ENCODE data around the gene PARP1. TPM values are rescaled to one million over a fixed set of nuclear protein-coding genes. Genes with fewer than 3 reads are reported as not detected.
"Not testable (repeated sequence)": the region's sequence is repeated elsewhere in the genome, so short reads cannot be mapped to it uniquely, and the experiment has no call there.

Gene PARP1
- total RNA-seq, 4 donors from 2014 or later = 30.9 to 65.1 (median 48.2) TPM

DNA sequence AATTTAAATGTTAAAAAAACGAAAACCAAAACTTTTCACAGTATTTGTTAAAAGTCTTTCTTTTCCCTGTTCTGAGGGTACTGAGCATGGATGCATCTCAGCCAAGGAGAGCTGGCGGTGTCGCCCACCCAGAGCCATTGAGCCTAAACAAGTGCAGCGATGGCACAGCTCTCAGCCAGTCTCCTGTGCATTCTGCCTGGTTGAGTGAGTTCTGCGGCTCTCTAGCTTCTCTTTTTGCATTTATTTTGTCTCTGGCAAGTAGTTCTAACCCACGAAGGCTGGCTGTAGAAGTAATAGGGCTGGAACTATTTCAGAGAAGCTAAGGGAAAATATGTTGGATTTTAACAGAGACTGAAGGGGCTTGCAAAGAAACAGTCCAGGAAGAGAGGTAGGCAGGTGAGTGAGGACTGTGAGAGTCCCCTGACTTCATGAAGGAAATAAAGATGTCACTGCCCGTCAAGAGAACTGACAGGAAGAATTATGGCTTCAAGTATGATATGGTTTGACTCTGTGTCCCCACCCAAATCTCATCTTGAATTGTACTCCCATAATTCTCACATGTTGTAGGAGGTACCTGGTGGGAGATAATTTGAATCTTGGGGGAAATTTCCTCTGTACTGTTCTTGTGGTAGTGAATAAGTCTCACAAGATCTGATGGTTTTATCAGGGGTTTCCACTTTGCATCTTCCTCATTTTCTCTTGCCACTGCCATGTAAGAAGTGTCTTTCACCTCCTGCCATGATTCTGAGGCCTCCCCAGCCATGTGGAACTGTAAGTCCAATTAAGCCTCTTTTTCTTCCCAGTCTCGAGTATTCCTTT is 63.2 kb downstream of the PARP1 start:
- no peak for DNase-seq (ENCODE audit: low spot score in 2 of 2)
- intact Hi-C loops (cut with DNase I; ENCODE audit: low total_unique reads) = no loop called here
- no peak overlapping the region for H3K4me3 ChIP-seq (ENCODE audit: low read depth, poor library complexity, severe bottlenecking)
- TF ChIP-seq POLR2A (IDR thresholded peaks at IDR 0.05) = no peak
- TF ChIP-seq, protein P1, sequence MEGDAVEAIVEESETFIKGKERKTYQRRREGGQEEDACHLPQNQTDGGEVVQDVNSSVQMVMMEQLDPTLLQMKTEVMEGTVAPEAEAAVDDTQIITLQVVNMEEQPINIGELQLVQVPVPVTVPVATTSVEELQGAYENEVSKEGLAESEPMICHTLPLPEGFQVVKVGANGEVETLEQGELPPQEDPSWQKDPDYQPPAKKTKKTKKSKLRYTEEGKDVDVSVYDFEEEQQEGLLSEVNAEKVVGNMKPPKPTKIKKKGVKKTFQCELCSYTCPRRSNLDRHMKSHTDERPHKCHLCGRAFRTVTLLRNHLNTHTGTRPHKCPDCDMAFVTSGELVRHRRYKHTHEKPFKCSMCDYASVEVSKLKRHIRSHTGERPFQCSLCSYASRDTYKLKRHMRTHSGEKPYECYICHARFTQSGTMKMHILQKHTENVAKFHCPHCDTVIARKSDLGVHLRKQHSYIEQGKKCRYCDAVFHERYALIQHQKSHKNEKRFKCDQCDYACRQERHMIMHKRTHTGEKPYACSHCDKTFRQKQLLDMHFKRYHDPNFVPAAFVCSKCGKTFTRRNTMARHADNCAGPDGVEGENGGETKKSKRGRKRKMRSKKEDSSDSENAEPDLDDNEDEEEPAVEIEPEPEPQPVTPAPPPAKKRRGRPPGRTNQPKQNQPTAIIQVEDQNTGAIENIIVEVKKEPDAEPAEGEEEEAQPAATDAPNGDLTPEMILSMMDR (IDR thresholded peaks at IDR 0.05) = no peak
- WGBS, 2 donors = 67 to 77% methylated on average over 8 of the region's 8 CpGs

DNA sequence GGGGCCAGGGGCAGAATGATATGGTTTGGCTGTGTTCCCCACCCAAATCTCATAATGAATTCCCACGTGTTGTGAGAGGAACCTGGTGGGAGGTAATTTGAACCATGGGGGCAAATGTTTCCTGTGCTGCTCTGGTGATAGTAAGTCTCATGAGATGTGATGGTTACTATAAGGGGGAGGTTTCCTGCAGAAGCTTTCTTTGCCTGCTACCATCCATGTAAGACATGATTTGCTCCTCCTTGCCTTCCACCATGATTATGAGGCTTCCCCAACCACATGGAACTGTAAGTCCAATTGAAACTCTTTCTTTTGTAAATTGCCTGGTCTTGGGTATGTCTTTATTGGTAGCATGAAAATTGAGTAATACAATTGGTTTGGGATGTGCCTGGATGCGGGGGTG is 65.2 kb downstream of the PARP1 start:
- TF ChIP-seq, protein P1 (IDR thresholded peaks at IDR 0.05) = no peak
- no peak for TF ChIP-seq POLR2A (IDR thresholded peaks at IDR 0.05)
- no peak overlapping the region for H3K4me3 ChIP-seq (ENCODE audit: low read depth, poor library complexity, severe bottlenecking)
- DNase-seq (ENCODE audit: low spot score in 2 of 2) = no peak
- intact Hi-C loops (cut with DNase I; ENCODE audit: low total_unique reads) = no loop called here
- WGBS, 2 donors = 72 to 88% methylated on average over 2 of the region's 2 CpGs

DNA sequence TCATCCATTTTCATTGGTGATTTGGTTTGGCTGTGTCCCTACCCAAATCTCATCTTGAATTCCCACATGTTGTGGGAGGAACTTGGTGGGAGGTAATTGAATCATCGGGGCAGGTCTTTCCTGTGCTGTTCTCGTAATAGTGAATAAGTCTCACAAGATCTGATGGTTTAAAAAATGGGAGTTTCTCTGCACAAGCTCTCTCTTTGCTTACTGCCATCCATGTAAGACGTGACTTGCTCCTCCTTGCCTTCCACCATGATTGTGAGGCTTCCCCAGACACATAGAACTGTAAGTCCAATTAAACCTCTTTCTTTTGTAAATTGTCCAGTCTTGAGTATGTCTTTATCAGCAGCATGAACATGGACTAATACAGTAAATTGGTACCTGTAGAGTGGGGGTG is 67.8 kb downstream of the PARP1 start:
- DNase-seq (ENCODE audit: low spot score in 2 of 2); H3K4me3 ChIP-seq (ENCODE audit: low read depth, poor library complexity, severe bottlenecking); intact Hi-C loops (cut with DNase I; ENCODE audit: low total_unique reads): not testable (repeated sequence)
- 83 to 86% methylated on average over 3 of the region's 3 CpGs for WGBS, 2 donors

DNA sequence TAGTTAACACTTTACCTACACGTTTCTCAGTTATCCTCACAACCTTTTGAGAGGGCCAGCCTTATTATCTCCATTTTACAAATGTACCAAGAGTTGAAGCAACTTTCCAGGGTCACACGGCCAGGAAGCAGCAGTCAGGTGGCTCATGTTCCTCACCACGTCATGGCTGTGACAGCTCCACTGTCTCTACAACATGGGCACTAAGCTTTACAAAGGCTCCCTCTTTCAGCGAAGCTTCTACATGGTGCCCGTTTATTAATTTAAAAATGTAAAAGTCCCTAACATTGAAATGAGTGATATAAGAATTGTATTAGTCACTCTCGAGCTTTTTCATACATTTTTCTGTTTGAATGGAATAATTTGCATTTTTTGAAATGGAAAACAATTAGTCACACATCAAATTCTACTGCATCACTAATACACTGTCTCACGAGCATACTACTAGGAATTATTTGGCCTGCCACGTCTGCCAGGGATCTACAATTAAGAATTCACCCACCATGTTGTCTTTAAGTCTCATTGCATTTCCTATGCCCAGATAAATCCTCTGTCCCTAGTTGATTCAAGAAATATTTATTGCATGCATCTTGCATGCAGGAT is 70.5 kb downstream of the PARP1 start:
- no peak overlapping the region for H3K4me3 ChIP-seq (ENCODE audit: low read depth, poor library complexity, severe bottlenecking)
- WGBS, 2 donors = 71 to 74% methylated on average over 8 of the region's 8 CpGs
- TF ChIP-seq, protein P1 (IDR thresholded peaks at IDR 0.05) = no peak
- TF ChIP-seq POLR2A (IDR thresholded peaks at IDR 0.05) = no peak
- no peak for DNase-seq (ENCODE audit: low spot score in 2 of 2)
- intact Hi-C loops (cut with DNase I; ENCODE audit: low total_unique reads) = no loop called here

DNA sequence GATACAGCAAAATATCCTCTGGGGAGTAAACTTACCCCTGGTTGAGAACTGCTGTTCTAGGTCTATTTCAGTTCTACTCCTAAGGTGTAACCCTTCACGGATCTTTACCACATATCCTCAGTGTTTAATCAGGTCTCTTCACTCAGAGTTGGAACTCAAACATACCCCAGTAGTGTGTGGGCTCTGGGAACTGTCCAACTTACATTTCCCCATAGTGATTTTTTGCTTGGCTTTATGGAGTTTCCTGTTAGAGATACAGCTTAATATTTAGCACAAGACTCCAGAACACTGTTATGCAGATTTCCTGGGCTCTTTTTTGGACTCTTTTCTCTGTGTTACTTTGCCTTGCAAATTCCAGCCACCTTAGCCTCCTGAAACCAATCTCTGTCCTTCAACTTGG is 72.2 kb downstream of the PARP1 start:
- no peak for DNase-seq (ENCODE audit: low spot score in 2 of 2)
- H3K4me3 ChIP-seq (ENCODE audit: low read depth, poor library complexity, severe bottlenecking) = no peak overlapping the region
- intact Hi-C loops (cut with DNase I; ENCODE audit: low total_unique reads) = no loop called here
- WGBS, 2 donors = 57 to 77% methylated on average over 1 of the region's 1 CpG
- no peak for TF ChIP-seq POLR2A (IDR thresholded peaks at IDR 0.05)
- TF ChIP-seq, protein P1 (IDR thresholded peaks at IDR 0.05) = no peak

DNA sequence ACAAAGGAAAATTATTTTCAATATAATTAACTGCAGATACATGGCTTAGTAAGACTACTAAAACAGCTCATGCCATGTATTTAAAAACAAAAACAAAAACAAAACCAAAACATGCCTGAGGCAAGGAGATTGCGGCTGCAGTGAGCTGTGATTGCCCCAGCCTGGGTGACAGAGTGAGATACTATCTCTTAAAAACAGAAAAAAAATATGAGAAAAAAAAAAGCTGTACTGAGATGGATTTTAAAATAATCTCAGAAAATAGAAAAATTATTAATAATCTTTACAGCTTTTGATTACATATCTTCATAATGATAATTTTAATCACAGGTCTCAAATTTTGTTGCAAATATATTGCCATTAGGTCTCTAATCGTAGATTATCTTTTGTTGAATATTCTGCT is 74.9 kb downstream of the PARP1 start:
- no peak for DNase-seq (ENCODE audit: low spot score in 2 of 2)
- intact Hi-C loops (cut with DNase I; ENCODE audit: low total_unique reads) = no loop called here
- TF ChIP-seq, protein P1 (IDR thresholded peaks at IDR 0.05) = no peak
- no peak for TF ChIP-seq POLR2A (IDR thresholded peaks at IDR 0.05)
- WGBS, 2 donors = 38 to 42% methylated on average over 2 of the region's 2 CpGs
- H3K4me3 ChIP-seq (ENCODE audit: low read depth, poor library complexity, severe bottlenecking) = no peak overlapping the region

All from lower leg skin (tissue), 4 donors.